ENCODE measurements around the gene ZNF687. TPM values are rescaled to one million over a fixed set of nuclear protein-coding genes. Genes with fewer than 3 reads are reported as not detected.

ZNF687 gene, protein sequence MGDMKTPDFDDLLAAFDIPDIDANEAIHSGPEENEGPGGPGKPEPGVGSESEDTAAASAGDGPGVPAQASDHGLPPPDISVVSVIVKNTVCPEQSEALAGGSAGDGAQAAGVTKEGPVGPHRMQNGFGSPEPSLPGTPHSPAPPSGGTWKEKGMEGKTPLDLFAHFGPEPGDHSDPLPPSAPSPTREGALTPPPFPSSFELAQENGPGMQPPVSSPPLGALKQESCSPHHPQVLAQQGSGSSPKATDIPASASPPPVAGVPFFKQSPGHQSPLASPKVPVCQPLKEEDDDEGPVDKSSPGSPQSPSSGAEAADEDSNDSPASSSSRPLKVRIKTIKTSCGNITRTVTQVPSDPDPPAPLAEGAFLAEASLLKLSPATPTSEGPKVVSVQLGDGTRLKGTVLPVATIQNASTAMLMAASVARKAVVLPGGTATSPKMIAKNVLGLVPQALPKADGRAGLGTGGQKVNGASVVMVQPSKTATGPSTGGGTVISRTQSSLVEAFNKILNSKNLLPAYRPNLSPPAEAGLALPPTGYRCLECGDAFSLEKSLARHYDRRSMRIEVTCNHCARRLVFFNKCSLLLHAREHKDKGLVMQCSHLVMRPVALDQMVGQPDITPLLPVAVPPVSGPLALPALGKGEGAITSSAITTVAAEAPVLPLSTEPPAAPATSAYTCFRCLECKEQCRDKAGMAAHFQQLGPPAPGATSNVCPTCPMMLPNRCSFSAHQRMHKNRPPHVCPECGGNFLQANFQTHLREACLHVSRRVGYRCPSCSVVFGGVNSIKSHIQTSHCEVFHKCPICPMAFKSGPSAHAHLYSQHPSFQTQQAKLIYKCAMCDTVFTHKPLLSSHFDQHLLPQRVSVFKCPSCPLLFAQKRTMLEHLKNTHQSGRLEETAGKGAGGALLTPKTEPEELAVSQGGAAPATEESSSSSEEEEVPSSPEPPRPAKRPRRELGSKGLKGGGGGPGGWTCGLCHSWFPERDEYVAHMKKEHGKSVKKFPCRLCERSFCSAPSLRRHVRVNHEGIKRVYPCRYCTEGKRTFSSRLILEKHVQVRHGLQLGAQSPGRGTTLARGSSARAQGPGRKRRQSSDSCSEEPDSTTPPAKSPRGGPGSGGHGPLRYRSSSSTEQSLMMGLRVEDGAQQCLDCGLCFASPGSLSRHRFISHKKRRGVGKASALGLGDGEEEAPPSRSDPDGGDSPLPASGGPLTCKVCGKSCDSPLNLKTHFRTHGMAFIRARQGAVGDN
- 11.3 to 15.1 TPM (median 13.2 TPM) in 5 replicates for total RNA-seq (2022; extraction: Qiagen RNA extraction)

GRCh38 chr1:151281969-151282882, at the start of gene ZNF687:
TSS of gene ZNF687 (plus strand) at chr1:151282299. CDS start at chr1:151286292, 3,993 bp downstream.

DNA sequence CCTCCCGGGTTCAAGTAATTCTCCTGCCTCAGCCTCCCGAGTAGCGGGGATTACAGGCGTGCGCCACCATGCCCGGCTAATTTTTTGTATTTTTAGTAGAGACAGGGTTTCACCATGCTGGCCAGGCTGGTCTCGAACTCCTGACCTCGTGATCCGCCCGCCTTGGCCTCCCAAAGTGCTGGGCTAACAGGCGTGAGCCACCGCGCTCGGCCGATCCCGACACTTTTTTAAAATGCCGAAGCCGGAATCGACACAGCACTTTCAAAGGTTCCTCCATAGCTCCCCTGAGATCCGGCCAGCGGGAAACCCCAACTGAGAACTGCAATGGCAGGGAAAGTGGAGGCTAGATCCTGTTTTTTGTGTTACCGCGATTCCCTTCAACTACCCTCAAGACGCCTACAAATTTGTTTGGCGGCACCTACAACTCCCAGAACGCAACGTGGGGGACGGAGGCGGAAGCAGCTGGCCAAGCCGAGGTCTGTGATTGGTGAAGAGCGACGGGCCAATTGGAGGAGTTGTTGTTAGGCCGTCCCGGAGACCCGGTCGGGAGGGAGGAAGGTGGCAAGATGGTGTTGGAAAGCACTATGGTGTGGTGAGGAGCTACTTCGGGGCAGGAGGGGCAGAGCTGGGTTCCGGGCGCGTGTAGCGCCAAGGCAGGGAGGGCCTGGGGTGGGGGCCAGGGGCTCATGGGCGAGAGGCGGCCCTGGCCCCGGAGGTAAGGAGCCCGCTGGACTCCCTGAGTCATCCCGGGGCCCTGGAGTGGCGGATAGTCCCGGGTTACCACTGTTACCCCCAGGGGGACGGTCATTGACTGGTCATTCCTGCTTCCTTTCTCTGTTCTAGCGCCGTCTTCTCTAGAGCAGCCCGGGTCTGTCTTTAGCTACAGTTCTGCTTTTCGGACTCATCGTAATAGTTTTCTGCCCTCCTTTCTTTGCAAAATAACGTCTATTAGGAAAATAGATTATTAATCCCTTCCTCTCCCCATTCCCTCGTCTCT, 27.6 kb upstream of the ZNF687 start, which contains the start of gene PSMD4:
Gene PSMD4 (plus strand): TSS at position 518 of the 997 bp plus-strand sequence. CDS start 49 bp downstream, at position 567.

DNA sequence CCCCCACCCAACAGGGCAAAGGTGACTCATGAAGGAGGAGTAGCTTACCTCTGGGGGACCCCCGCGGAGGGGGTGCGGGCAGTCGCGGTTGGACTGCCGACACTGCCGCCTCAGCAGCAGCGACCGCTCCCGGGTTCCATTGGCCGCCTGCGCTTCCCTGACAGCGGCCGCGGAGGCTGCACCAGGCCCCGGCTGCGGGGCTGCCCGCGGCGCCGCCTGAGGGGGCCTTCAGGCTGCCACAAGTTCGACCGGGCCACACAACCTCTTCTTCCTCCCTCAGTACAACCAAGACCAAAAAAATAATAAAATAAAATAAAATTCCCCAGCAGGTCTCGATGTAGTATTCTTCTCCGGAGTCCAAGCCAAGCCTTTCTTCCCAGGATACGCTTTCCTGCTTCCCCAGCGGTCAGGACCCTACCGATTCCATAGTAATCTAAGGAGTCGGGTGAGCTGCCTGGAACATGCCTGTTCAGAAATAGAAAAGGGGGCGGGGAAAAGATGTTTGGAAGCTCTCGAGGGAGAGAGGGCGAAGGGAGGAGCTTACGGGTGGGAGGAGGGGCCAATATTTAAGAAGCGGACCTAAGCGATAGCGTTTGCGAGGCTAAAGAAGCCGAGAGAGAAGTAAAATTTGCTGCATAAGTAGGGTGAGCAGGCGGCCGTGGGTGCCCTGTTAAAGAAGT, 45.3 kb downstream of the ZNF687 start, which contains the start of gene PI4KB:
Gene PI4KB (minus strand): TSS at position 194 of the 680 bp plus-strand sequence. CDS start 10,935 bp downstream, outside the sequence.

Other genes with a start within 250 kb of the ZNF687 start
- gene BNIPL, start 245.7 kb upstream of the ZNF687 start, total RNA-seq (2022; extraction: Qiagen RNA extraction): 0.07 to 0.17 TPM (median 0.11 TPM) in 4 of 5 replicates, not detected in the other
- gene C1orf56, start 234.5 kb upstream of the ZNF687 start, total RNA-seq (2022; extraction: Qiagen RNA extraction): 5.6 to 8.1 TPM (median 6.4 TPM) in 5 replicates
- 88.2 to 91.9 TPM (median 89.9 TPM) in 5 replicates for gene CDC42SE1, start 222.7 kb upstream of the ZNF687 start, total RNA-seq (2022; extraction: Qiagen RNA extraction)
- gene MLLT11, start 221.9 kb upstream of the ZNF687 start, total RNA-seq (2022; extraction: Qiagen RNA extraction): 11.9 to 15.4 TPM (median 14.5 TPM) in 5 replicates
- gene GABPB2, start 211.5 kb upstream of the ZNF687 start, total RNA-seq (2022; extraction: Qiagen RNA extraction): 2.6 to 3.9 TPM (median 3.8 TPM) in 5 replicates
- gene SEMA6C, start 135.7 kb upstream of the ZNF687 start, total RNA-seq (2022; extraction: Qiagen RNA extraction): 1.5 to 2.3 TPM (median 1.5 TPM) in 5 replicates
- not detected in 5 replicates for gene TNFAIP8L2, start 125.7 kb upstream of the ZNF687 start, total RNA-seq (2022; extraction: Qiagen RNA extraction)
- 5.2 to 7.3 TPM (median 7.1 TPM) in 5 replicates for gene LYSMD1, start 116.4 kb upstream of the ZNF687 start, total RNA-seq (2022; extraction: Qiagen RNA extraction)
- gene SCNM1, start 116.2 kb upstream of the ZNF687 start, total RNA-seq (2022; extraction: Qiagen RNA extraction): 45.2 to 49.4 TPM (median 47.4 TPM) in 5 replicates
- gene TMOD4, start 106.3 kb upstream of the ZNF687 start, total RNA-seq (2022; extraction: Qiagen RNA extraction): 0.23 to 0.43 TPM (median 0.35 TPM) in 3 of 5 replicates, not detected in the others
- 49.1 to 77.7 TPM (median 52.5 TPM) in 5 replicates for gene VPS72, start 92.1 kb upstream of the ZNF687 start, total RNA-seq (2022; extraction: Qiagen RNA extraction)
- 57.0 to 64.9 TPM (median 60.7 TPM) in 5 replicates for gene PIP5K1A, start 83.7 kb upstream of the ZNF687 start, total RNA-seq (2022; extraction: Qiagen RNA extraction)
- 173 to 199 TPM (median 198 TPM) in 5 replicates for gene PSMD4, start 27.6 kb upstream of the ZNF687 start, total RNA-seq (2022; extraction: Qiagen RNA extraction)
- 21.3 to 29.4 TPM (median 28.8 TPM) in 5 replicates for gene PI4KB, start 45.1 kb downstream of the ZNF687 start, total RNA-seq (2022; extraction: Qiagen RNA extraction)
- gene RFX5, start 65.0 kb downstream of the ZNF687 start, total RNA-seq (2022; extraction: Qiagen RNA extraction): 18.4 to 23.2 TPM (median 19.2 TPM) in 5 replicates
- 6.2 to 7.8 TPM (median 6.6 TPM) in 5 replicates for gene SELENBP1, start 90.4 kb downstream of the ZNF687 start, total RNA-seq (2022; extraction: Qiagen RNA extraction)
- gene PSMB4, start 117.3 kb downstream of the ZNF687 start, total RNA-seq (2022; extraction: Qiagen RNA extraction): 345 to 394 TPM (median 364 TPM) in 5 replicates
- gene POGZ, start 177.2 kb downstream of the ZNF687 start, total RNA-seq (2022; extraction: Qiagen RNA extraction): 13.8 to 28.1 TPM (median 23.5 TPM) in 5 replicates
- gene CGN, start 229.1 kb downstream of the ZNF687 start, total RNA-seq (2022; extraction: Qiagen RNA extraction): 1.8 to 2.8 TPM (median 2.6 TPM) in 5 replicates